IPS DF 19.7 (cell line): ENCODE results near the gene PDCD1.

Source experiments
- DNase-seq: peaks from one replicate; pipeline ENCODE4 v3.0.0-alpha.2; 2013; ENCODE audit warnings: low read depth, low spot score

Gene PDCD1

GRCh38 chr2:241895712-241896641 is 37.3 kb upstream of the PDCD1 start:
- no peak for DNase-seq

- DNase-seq, result no peak
These were observed 36.7 kb upstream of the PDCD1 start for GRCh38 chr2:241895427-241895711.

GRCh38 chr2:241894681-241895426 is 36.2 kb upstream of the PDCD1 start:
- no peak for DNase-seq

- no peak for DNase-seq
These were observed 35.5 kb upstream of the PDCD1 start for GRCh38 chr2:241894056-241894641.

- no peak for DNase-seq
These were observed 34.6 kb upstream of the PDCD1 start for GRCh38 chr2:241893265-241893664.

GRCh38 chr2:241892299-241893137 is 33.8 kb upstream of the PDCD1 start:
- no peak for DNase-seq

- no peak for DNase-seq
These were observed 33.2 kb upstream of the PDCD1 start for GRCh38 chr2:241891988-241892298.

GRCh38 chr2:241891315-241891987 is 32.8 kb upstream of the PDCD1 start:
- DNase-seq, result no peak

GRCh38 chr2:241890524-241891235 is 32.0 kb upstream of the PDCD1 start:
- no peak for DNase-seq

- no peak for DNase-seq
These were observed 29.9 kb upstream of the PDCD1 start for GRCh38 chr2:241888641-241889040.

- no peak for DNase-seq
These were observed 29.3 kb upstream of the PDCD1 start for GRCh38 chr2:241887806-241888522.

- DNase-seq, result no peak
These were observed 28.2 kb upstream of the PDCD1 start for GRCh38 chr2:241886840-241887447.

GRCh38 chr2:241885946-241886643 is 27.4 kb upstream of the PDCD1 start:
- no peak for DNase-seq

GRCh38 chr2:241885291-241885945 is 26.7 kb upstream of the PDCD1 start:
- DNase-seq, result no peak

- no peak for DNase-seq
These were observed 26.2 kb upstream of the PDCD1 start for GRCh38 chr2:241884951-241885290.

GRCh38 chr2:241882091-241882625 is 23.5 kb upstream of the PDCD1 start:
- no peak for DNase-seq

GRCh38 chr2:241880311-241881073 is 21.8 kb upstream of the PDCD1 start:
- no peak for DNase-seq

- no peak for DNase-seq
These were observed 20.6 kb upstream of the PDCD1 start for GRCh38 chr2:241879326-241879725.
